ENCODE data around the gene ERCC6L2. TPM values are rescaled to one million over a fixed set of nuclear protein-coding genes. Genes with fewer than 3 reads are reported as not detected.

ERCC6L2 gene
- total and polyA plus RNA-seq, 9 of the 15 experiments (the other 6 are each of a cell fraction or from before 2014, with no cell fraction given) = 7.8 to 42.8 (median 23.6) TPM

- no peak for TF ChIP-seq PHB (CRISPR knock-in tag; IDR thresholded peaks at IDR 0.05)
- peak; percentile 86; the same call in 1 of the 2 replicates for TF ChIP-seq ZNF395 (CRISPR knock-in tag; IDR thresholded peaks at IDR 0.05)
- no peak for TF ChIP-seq ZNF57 (CRISPR knock-in tag; IDR thresholded peaks at IDR 0.05)
- peak; percentile 83 for TF ChIP-seq TFAP4 (CRISPR knock-in tag; IDR thresholded peaks at IDR 0.05; ENCODE audit: borderline replicate concordance)
- no peak for TF ChIP-seq PREB (CRISPR knock-in tag; IDR thresholded peaks at IDR 0.05)
- no peak for TF ChIP-seq MCM2 (IDR thresholded peaks at IDR 0.05; ENCODE audit: low read depth)
- no peak for TF ChIP-seq PHTF2 (CRISPR knock-in tag; IDR thresholded peaks at IDR 0.05)
- no peak for TF ChIP-seq IRF9 (tag; IDR thresholded peaks at IDR 0.05)
- TF ChIP-seq CBX2 (IDR thresholded peaks at IDR 0.05; ENCODE audit: insufficient read depth, low read length, poor library complexity, severe bottlenecking) = no peak
- no peak for TF ChIP-seq CBFA2T2 (conservative IDR thresholded peaks at IDR 0.05)
- TF ChIP-seq SREBF2 (CRISPR knock-in tag; IDR thresholded peaks at IDR 0.05) = no peak
- TF ChIP-seq RAD51 (IDR thresholded peaks at IDR 0.05; ENCODE audit: borderline replicate concordance, low read depth) = no peak
- TF ChIP-seq ZNF518B (CRISPR knock-in tag; IDR thresholded peaks at IDR 0.05) = no peak
- TF ChIP-seq CTCF (IDR thresholded peaks at IDR 0.05 in 2 of 3, conservative IDR thresholded peaks at IDR 0.05 in 1 of 3; ENCODE audit: insufficient read depth in 2 of 3, low read depth in 1 of 3, low read length in 3 of 3) = peak in 2 of 3 experiments; percentile 4 to 55; a peak in 3 of 6 replicates
Observed at GRCh38 chr9:95875305-95876137, at the start of gene ERCC6L2 (continued).

Data from K562 (cell line).